GF-D8 (cell line): ENCODE data around the gene CRISPLD2.
"Not testable (repeated sequence)": the region's sequence is repeated elsewhere in the genome, so short reads cannot be mapped to it uniquely, and the experiment has no call there.

Source experiments
- DNase-seq: peaks from one replicate; lab custom pipeline; 2025; lab: John Stamatoyannopoulos, UW

Gene CRISPLD2

DNA sequence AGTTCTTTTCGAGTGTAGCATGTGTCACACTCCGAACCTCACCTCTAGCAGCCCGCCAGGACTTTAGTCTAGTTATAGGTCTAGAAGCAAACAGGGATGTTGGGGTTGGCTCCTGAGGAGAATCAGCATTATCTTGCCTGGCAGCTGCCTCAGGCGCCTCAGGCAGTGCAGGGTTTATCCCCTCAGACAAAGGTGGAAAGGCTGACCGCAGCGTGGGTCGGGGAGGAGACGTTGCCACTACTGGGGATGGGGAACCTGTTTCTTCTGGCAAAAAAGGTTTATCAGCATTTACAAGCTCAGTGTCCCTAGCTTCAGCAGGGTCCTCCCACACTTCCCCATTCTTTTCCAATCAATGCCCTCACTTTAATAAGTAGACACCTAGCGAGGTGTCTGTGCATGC, 40.6 kb downstream of the CRISPLD2 start:
- DNase-seq: no peak

DNA sequence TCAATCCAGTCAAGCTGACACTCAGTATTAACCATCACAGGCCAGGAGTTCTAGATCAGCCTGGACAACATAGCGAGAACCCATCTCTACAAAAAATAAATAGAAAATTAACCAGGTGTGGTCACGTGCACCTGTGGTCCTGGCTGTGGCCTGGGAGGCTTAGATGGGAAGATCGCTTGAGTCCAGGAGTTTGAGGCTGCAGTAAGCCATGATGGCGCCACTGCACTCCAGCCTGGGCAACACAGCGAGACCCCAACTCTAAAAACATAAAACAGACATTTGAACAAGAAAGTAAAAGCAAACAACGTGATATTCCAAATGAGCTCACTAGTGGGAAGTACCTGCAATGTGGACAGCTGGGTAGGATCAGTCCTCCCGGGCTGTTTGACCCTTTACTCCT, 41.9 kb downstream of the CRISPLD2 start:
- DNase-seq: no peak

DNA sequence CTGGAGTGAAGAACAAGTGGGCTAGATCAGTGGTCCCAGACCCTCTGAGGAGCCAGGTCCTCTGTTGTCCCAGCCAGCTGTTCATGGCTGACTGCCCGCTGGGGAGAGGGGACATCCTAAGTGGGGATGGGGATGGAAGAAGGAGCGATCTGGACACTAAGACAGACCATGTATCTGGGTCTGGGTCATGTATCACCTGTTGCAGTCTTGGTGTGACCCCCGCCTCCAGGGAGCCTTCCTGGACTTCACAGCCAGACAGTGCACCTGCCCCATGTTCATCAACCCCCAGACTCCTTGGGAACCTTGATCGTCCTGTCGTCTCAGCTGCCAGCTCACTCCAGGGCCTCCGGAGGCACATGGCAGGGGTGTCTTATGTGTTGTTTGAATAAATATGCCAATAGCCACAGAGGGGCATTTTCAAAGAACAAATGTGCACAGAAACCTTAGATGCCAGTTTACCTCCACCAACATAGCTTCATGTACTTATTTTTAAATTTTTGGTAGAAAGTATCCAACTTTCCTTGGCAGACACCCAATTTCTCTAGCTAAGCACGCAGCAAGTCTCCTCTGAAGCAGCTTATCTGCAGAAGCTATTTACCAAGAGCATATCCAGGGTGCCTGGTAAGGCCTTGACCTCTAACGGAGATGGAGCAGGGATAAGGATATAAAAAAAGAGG, 43.2 kb downstream of the CRISPLD2 start:
- DNase-seq: no peak

DNA sequence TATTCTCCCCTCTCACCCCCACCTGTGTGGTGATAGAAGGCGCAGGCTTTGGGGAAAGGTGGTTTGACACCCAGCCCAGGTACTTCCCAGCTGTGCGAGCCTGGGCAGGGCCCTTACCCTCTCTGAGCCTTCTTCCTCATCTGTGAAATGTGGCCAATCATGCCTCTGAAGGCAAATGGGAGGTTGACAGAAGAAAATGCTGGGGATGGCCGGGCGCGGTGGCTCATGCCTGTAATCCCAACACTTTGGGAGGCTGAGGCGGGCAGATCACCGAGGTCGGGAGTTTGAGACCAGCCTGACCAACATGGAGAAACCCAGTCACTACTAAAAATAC, 43.7 kb downstream of the CRISPLD2 start:
- DNase-seq: no peak

DNA sequence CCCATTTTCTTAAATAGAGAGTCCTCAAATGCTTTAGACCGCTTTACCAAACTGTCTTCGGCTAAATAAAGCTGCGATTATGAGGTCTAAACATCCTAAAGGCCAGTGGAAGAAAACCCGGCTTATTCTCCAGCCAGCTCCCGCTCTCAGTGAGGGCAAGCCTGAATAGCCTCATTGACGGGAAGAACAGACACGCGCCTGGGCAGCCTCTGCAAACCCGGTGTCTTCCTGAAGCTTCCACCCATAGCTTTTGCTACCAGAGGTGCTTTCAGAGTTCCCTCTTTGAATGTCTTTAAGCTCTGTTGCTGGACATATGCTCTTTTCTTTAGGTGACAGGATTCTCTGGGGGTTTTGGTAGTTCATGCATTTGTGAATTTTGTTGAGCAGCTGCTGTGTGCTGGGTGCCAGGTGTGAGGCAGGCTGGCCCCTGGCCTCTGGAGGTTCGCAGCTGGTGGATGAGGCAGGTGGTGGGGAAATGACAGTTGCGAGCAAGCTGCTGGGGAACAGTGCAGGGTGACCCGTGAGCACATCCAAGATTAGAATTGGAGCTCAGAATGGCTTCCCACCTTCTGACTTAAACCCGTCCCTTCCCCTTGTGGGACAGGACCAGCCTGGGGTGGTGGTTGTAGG, 44.7 kb downstream of the CRISPLD2 start:
- DNase-seq: no peak

DNA sequence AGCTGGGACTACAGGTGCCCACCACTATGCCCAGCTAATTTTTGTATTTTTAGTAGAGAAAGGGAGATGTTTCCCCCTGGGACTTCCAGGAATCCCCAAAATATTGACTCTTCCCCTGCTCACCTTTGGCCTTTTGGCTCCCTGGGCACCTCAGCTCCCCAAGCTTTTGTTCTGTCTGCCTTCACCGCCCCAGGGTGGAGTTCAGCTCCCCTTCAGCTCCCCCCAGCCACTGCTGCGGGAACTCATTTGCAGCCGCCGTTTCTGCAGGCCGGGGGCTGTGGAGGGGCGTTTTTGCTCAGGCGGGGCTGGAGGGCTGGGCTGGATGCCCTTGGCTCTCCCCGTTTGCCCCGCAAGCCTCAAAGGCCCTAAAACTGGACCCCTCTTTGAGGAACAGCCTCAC, 47.9 kb downstream of the CRISPLD2 start:
- DNase-seq: no peak

DNA sequence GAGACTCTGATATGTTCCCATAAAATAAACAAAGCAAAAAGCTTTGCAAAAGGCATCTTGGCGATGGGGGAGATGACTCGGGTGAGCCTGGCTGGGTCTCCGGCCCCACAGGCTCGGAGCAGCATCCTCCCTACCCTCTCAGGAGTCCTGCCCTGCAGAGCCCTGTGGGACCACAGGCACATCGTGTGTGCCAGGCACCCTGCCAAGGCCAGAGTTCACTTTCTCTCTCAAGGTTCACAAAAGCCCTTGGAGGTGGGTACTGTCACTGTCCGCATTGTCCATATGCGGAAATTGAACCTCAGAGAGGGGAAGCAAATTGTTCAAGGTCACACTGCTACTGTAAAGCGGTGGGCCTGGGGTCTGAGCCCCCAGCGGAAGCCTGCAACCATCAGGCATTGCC, 48.5 kb downstream of the CRISPLD2 start:
- no peak for DNase-seq

DNA sequence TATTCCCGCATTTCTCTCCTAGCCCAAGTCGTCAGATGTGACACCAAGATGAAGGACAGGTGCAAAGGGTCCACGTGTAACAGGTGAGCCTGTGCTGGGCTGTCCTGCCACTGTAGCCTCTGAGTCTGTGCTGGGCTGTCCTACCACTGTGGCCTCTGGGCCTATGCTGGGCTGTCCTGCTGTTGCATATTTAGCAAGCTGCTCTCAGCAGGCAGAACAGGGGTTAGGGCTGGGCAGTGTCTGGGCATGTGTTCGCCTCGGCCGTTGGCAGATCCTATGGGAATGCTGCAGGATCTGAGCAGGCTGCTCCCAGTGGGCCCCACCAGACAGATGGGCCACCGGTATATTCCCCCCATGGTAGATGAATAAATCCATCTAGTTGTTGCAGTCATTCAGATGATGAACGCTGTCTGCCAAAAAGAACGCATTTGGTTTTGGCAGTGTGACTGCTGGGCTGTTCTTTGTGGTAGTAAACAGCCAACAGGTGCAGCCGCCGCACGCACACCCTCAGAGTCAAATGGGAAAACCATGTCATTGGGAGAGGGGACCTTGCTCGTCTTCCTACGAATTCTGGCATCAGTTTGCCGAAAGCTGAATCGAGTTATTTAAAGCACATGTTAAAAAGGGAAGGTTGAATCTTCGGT, 49.2 kb downstream of the CRISPLD2 start:
- DNase-seq: no peak

DNA sequence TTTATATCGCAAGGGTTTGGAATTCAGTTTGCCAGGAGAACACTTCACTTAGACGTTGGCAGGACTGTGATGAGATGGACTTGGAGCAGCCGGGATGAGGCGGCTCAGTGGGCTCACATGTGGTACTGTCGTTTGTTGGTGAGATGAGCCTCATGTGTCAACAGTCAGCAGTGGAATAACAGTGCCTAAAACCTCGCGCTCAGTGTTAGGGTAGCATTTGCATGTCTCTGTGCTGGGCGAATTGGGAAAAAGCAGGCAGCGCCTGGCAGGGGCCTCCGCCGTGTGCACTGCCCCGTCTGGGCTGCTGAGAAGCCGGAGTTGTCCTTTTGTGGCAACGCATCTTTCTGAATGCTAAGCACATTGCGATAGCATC, 49.7 kb downstream of the CRISPLD2 start:
- DNase-seq: no peak

DNA sequence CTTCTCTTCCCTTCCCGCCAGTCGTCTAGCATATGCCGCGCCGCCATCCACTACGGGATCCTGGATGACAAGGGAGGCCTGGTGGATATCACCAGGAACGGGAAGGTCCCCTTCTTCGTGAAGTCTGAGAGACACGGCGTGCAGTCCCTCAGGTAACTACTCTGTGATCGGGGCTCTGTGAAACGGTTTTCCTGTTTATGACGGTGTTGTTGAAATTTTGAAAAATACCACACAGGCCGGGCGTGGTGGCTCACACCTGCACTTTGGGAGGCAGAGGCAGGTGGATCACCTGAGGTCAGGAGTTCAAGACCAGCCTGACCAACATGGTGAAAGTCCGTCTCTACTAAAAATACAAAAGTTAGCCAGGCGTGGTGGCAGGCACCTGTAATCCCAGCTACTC, 53.2 kb downstream of the CRISPLD2 start:
- DNase-seq: not testable (repeated sequence)

DNA sequence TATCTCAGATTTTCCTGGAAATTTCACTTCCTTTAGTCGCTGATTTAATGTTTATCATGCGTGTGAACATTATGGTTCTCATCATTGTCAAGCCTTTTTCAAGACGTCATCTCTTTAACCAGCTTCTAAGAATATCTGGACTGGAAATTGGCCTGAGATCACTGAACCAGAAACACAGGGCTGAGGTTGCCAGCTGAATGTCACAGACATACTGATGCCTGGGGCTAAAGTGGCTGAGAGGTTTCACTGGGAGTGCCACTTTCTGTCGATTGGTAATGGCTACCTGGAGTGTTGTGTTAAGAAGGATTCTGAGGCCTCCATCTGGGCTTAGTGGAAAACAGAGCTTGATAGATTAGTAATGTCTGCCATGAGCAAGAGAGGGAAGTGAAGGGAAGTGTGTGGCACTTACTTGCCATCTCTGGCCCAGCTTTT, 54.2 kb downstream of the CRISPLD2 start:
- DNase-seq: no peak

DNA sequence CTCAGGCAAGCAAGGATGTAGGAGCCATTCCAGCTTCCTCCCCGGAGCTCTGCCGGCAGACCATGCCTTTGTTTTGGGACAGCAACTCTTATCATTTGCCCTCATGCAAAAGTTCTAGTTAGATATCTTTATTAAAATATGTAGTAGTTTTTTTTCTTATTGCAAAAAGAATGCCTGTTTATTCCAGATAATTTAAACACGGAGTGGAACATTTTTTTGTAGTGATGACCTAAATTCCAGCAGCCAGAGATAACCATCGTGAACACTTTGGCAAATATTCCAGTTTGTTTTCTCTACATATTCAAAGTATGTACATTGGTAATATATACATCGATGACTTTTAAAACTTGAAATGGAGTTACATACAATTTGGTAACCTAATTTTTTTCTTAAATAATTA, 54.8 kb downstream of the CRISPLD2 start:
- DNase-seq: no peak

DNA sequence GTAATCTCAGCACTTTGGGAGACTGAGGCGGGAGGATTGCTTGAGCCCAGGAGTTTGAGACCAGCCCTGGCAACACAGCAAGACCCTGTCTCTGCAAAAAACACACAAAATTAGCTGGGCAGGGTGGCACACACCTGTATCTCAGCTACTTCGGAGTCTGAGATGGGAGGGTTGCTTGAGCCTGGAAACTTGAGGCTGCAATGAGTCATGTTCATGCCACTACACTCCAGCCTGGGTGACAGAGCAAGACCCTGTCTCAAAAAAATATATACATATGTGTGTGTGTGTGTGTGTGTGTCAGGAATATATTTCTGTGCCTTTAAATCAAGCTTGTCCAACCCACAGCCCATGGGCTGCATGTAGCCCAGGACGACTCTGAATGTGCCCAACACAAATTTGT, 55.2 kb downstream of the CRISPLD2 start:
- no peak for DNase-seq

DNA sequence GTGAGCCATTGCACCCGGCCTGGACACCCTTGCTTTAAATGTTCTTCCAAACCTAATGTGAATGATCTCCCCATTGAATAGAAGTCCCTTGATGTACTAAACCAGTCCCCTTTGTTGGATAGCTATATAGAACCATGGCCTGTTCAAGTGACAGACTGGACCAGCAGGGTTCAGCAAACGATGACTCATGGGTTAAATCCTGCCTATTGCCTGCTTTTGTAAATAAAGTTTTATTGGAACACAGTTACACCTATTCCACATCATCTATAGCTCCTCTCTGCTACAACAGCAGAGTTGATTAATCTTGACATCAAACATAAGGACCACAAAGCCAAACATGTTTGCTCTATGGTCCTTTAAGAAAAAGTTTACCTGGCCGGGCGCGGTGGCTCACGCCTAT, 56.1 kb downstream of the CRISPLD2 start:
- DNase-seq: no peak

DNA sequence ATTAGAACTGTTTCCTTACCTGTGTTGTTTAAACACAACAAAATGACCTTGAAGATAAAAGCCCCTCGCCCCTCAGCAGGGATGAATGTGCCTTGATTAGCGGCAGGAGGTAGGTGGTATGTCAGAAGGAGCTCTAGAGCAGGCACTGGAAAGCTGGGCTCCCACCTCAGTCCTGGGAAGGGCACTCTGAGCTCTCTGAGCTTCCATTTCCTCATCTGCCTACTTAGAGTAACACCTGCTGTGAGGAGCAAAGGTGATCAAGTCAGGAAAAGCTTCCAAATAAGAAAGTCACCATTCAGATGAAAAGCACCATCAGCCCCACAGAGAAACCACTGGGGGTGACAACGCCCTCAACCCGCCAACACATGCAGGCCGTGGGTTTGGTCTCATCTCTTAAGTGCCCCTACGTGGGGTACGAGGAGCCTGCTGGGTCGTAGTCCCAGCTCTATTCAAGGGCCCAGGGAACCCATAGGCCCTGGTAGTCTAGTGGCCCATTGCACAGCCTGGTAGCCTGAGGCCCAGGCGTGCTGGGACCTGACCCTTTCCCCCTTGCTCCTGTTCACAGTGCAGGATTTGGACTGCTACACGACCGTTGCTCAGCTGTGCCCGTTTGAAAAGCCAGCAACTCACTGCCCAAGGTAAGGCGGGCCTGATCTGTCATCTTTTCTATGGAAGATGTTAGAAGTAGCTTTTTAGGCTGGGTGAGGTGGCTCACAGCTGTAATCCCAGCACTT, 57.3 kb downstream of the CRISPLD2 start:
- DNase-seq: no peak

DNA sequence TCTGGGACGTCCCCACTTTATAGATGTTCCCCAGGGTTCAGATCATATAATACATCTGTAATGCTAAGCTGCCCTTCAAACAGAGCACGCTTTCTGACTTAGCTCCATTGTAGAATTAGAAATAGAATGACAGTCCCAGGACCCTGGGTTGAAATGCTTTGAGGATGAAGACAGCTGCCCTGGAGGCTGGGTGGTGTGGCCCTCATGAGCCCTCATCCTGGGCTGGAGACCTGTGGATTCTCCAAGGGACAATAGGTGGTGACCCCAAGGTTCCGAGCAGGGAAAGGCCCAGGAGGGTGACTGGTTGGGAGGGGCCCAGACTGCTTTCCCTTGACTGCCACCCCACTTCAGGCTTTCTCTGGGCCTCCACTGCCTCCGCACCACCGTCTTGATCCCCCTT, 59.0 kb downstream of the CRISPLD2 start:
- no peak for DNase-seq

DNA sequence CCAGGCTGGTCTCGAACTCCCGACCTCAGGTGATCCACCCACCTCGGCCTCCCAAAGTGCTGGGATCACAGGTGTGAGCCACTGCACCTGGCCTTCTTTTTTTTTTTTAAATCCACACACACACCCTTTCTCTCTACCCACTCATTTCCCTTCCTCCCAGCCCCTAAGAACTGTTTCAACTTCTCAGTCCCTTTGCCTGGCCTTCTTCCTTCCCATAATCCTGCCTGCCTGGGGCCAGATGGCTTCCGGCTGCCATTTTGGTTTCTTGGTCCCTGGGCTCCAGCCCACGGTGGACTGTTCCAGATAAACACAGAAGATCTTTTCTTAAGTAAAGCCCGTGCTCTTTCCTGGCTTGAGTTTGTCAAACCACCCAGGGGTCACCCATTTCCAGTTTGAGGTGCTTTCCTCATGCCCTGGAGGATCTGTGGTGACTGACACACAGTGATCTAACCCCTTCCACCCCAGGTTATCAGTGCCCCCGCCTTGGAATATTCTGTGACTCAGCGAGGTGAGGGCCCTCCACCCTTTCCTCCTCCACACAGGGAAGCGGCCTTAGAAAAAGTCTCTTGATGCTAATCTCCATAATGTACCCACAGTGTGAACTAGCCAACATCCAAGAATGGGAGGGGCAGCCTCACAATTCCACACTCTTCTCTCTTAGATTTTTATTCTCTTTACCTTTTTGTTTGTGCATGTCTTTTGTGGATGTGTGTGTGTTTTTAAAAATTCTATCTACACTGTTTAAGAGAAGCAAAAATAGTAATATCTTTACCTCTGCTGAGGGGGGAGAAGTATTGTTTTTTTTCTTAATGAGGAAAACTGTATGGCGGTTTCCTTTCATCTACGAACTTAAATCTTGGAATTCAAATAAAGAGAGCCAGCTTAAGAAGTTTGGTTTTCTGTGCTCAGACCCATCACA, 60.0 kb downstream of the CRISPLD2 start:
- no peak for DNase-seq

DNA sequence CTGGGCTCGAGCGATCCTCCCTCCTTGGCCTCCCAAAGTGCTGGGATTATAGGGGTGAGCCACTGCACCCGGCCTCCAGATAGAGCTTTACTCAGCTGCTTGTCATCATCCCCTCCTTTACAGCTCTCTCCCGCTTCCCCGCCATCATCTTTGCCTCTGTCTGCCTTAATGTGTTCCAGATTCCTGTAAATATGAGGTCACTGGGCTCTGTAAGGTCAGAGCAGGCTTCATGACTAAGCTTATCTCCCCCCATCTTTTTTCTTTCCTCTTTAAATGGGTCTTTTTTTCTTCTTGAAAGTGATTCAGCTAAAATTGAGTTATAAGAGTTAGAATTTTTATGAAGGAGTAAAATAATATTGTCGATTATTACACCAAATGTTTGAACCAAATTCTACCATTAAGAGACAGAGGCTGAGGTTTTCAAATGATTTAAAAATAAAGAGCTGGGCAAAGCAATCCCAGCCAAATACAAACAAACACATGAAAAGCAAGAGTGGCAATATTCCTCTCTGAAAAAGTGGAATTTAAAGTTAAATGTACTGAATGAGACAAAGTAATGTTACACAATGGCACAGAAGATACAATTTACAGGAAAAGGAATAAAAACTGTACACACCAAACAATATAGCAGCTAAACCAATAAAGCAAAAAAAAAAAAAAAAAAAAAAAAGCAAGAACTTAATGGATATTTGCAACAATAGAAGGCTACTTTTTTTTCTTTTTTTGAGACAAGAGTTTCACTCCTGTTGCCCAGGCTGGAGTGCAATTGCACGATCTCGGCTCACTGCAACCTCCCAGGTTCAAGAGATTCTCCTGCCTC, 62.1 kb downstream of the CRISPLD2 start:
- DNase-seq: no peak

DNA sequence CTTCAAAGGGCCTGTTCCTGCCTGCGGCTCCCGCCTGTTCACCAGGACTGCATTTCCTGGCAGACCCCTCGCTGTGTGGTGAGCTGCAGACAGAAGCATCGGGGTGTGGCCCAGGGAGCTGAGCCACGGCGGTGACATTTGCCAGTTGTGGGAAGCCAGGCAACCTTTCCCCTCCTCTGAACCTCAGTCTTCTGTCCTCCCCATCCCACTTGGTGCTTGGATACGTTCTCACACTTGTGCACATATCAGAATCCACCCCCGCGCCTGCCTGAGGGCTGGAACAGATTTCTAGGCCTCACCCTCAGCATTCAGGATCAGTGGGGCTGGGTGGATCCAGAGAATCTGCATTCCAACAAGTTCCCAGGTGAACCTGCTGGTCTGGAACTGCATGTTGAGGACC, 63.5 kb downstream of the CRISPLD2 start:
- DNase-seq: no peak

DNA sequence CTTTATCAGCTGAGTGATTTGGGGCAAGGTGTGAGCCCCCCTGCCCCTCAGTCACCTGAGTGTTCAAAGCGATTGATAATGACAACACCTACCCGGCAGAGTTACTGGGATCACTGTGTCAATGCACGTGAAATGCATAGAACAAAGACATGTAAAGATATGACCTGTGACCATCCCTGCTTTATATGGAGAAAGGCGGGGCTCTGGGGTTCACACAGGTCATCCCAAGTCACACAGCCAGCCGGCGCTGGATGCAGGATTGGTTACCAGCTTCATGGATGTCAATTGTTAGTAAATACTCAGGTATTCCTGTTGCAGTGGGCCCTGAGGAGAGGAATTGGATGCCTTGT, 64.4 kb downstream of the CRISPLD2 start:
- DNase-seq: no peak
